NT2/D1 (cell line): Measurements from ENCODE around the gene CCL2.

ENCODE experiments used
- DNase-seq: peaks from one replicate; pipeline ENCODE4 v3.0.0-alpha.2; 2011; ENCODE audit warnings: low read depth, low spot score
- H3K27me3 ChIP-seq: 2 replicates; pipeline ENCODE4 v1.6.0; 2011; ENCODE audit warnings: mild to moderate bottlenecking; ENCODE audit not compliant: insufficient read length, insufficient read depth
- H3K36me3 ChIP-seq: 2 replicates; pipeline ENCODE4 v1.6.1; 2011; ENCODE audit warnings: mild to moderate bottlenecking, low read length, mixed read lengths; ENCODE audit not compliant: insufficient read depth, insufficient read length
- H3K4me1 ChIP-seq: 2 replicates; pipeline ENCODE4 v1.5.1; 2011; ENCODE audit not compliant: insufficient read depth, insufficient read length
- H3K4me3 ChIP-seq: 2 replicates; pipeline ENCODE4 v1.5.1; 2011; ENCODE audit warnings: low read depth; ENCODE audit not compliant: insufficient read length
- H3K9ac ChIP-seq: 2 replicates; pipeline ENCODE4 v1.6.0; 2011; ENCODE audit warnings: low read depth; ENCODE audit not compliant: insufficient read length
- H3K9me3 ChIP-seq: 2 replicates; pipeline ENCODE4 v1.5.1; 2011; ENCODE audit warnings: mild to moderate bottlenecking, low read length; ENCODE audit not compliant: insufficient read depth
- SUZ12 ChIP-seq: IDR thresholded peaks from 2 replicates; pipeline ENCODE4 v1.6.1; 2011; ENCODE audit not compliant: insufficient read length, insufficient read depth; ENCODE audit errors: extremely low read depth
- YY1 ChIP-seq: IDR thresholded peaks from 2 replicates; pipeline ENCODE4 v1.6.1; 2011; ENCODE audit not compliant: insufficient read length, insufficient read depth
- ZNF274 ChIP-seq: IDR thresholded peaks from 2 replicates; pipeline ENCODE4 v1.6.1; 2011; ENCODE audit warnings: mild to moderate bottlenecking, low read depth, low read length

CCL2 gene

DNA sequence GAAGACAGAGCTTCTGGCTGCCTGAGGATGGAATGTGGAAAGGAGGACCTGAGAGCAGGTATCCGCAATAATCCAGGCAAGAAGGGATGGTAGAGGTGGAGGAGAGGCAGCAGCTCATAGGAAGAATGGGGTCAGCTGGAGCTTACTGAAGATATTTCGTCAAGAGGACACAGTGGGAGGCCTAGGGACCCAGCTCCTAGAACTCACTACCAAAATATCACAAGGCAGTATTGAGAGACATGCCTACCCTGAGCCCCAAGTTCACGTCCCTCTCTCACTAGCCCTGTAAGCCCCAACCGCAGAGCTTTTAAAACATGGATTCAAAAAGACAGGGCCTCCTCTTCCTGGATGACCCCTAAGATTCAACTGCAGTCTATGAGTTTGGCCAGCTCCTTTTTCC, 50.0 kb downstream of the CCL2 start:
- Histone ChIP-seq H3K4me3 (no peak overlapping the region), H3K9ac (no peak overlapping the region), H3K4me1 (peaks cover 2% of the 10 kb centered on the region), H3K9me3 (no peaks in the 10 kb centered on the region), H3K27me3 (no peaks in the 10 kb centered on the region), H3K36me3 (no peaks in the 10 kb centered on the region)
- TF ChIP-seq YY1 = no peak
- TF ChIP-seq SUZ12 = no peak
- TF ChIP-seq ZNF274 = no peak
- DNase-seq = no peak

- TF ChIP-seq SUZ12 (no peak), ZNF274 (no peak), YY1 (no peak)
- H3K4me3 ChIP-seq = no peak overlapping the region
- no peak overlapping the region for H3K9ac ChIP-seq
- H3K4me1 ChIP-seq = peaks cover 2% of the 10 kb centered on the region
- H3K9me3 ChIP-seq = no peaks in the 10 kb centered on the region
- no peak for DNase-seq
- H3K27me3 ChIP-seq = no peaks in the 10 kb centered on the region
- no peaks in the 10 kb centered on the region for H3K36me3 ChIP-seq
These were observed 50.5 kb downstream of the CCL2 start for GRCh38 chr17:34305606-34306005.

GRCh38 chr17:34306466-34306865, 51.4 kb downstream of the CCL2 start:
- Histone ChIP-seq H3K9ac (no peak overlapping the region), H3K4me1 (peaks cover 2% of the 10 kb centered on the region), H3K4me3 (no peak overlapping the region), H3K27me3 (no peaks in the 10 kb centered on the region), H3K36me3 (no peaks in the 10 kb centered on the region), H3K9me3 (no peaks in the 10 kb centered on the region)
- no peak for DNase-seq
- no peak for TF ChIP-seq ZNF274
- TF ChIP-seq YY1 = no peak
- TF ChIP-seq SUZ12 = no peak
